Stimulated activated CD8-positive, alpha-beta memory T cell treated with anti-CD3 and anti-CD28 coated beads, Interleukin-7, amount 100 ng/mL, for 1 hour (primary cell): ENCODE data around the gene KCTD3.

Source experiments
- DNase-seq, 2 donors: peaks; one replicate each; pipeline ENCODE4 v3.0.0-alpha.2; 2020; ENCODE audit warnings: low read depth in 2 of 2

The KCTD3 gene

DNA sequence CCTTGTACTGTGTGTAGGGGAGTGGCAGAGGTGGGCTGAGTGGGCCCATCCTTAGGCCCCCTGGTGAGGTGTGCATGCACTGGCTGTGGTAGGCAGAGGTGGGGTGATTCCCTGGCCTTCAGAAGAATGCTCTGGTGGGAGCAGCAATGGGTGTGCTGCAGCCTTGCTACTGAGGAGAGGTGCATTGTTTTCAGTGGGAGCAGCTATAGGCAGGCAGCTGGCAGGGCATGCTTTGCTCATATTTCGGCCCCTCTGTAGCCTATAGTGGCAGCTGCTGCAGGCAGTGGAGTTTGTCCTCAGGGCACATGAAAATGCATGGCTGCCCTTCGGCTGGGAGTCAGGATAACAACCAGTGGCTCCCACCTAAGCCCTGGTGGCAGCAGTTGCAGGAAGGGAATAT is 10.1 kb upstream of the KCTD3 start:
- DNase-seq, result no peak

DNA sequence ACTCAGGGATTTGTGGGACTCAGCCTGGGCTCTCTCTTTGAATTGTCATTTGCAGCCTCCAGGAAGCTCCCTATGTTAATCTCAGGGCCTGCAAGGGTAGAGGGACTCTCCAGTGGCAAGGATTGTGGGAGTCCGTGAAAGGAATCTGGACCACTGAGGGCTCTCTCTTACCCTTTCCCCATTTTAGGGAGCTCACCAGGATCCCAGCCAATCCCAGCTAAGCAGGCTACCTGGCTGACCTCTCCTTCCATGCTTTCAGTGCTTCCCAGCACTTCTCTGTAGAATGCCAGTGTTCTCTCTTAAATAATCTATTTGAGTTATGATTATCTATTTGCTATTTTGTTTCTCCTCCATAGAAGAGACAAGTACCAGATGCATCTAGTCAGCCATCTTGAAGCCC is 9.6 kb upstream of the KCTD3 start:
- no peak for DNase-seq

DNA sequence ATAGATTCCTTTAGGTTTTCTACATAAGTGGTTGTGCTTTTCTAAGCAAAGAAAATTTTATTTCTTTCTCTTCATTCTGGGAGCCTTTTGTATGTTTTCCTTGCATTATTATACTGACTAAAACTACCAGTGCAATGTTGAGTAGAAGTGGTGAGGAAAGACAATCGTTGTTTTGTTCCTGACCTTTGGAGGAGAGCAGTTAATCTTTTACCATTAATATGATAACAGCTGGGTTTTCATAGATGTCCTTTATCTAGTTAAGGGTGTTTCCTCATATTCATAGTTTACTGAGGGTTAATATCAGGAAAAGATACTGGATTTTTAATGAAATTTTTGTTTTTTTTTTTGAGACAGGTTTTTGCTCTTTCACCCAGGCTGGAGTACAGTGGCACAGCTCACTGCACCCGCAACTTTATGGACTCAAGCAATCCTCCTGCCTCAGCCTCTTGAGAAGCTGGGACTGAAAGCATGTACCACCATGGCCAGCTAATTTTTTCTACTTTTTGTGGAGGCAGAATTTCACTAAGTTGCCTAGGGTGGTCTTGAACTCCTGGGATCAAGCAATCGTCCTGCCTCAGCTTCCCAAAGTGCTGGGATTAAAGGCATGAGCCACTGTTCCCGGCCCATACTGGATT is 9.0 kb upstream of the KCTD3 start:
- no peak for DNase-seq

DNA sequence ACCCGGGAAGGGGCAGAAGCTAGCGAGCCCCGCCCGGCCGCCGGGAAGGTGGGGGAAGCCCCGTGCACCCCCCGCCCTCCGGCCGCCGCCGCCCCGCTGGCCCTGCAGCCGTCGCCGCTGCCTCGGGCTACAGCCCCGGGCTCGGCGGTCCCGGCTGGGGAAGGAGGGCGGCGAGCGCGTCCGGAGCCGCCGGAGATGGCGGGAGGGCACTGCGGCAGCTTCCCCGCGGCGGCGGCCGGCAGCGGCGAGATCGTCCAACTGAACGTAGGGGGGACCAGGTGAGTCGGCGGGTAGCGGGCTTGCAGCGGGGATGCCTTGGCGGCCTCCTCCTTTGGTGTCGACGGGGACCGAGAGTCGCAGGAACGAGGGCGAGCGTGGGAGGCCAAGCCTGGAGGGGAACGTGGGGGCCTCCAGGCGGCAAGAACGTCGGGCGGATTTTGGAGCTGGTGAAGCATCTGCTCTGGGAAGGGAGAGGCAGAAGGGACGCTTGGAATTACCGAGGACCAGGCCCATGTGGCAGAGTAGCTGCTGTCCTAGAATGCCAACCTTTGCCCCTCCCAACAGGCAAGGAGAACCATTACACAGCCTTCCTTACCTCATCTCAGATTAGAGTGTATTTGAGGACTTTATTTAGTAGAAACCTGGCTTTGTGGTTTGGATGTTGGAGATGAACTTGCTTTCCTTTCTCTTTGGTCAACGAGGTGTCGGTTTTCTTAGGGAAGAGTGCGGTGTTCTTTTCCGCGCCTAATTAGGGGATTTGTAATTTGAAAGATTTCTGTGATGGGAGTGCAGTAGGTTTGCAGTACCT is 591 bp downstream of the KCTD3 start:
- no peak for DNase-seq

DNA sequence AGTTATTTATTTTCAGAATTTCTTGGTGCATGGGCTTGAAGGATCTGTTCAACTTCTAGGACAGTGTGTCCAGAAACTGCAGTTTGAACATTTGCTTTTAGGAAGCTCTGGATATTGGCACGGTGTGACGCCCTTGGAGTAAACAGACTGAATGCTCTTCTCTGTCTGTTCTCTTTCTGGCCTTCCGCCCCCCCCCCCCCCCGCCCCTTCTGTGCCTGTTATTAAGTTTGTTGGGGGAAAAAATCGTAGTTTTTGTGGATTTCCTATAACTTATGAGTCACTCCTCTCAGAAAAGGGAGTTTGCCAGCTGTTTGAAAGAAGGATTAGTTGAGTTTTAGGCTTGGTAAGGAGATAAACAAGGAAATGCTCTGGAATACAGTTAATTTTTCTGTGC is 1.2 kb downstream of the KCTD3 start:
- DNase-seq, result no peak

DNA sequence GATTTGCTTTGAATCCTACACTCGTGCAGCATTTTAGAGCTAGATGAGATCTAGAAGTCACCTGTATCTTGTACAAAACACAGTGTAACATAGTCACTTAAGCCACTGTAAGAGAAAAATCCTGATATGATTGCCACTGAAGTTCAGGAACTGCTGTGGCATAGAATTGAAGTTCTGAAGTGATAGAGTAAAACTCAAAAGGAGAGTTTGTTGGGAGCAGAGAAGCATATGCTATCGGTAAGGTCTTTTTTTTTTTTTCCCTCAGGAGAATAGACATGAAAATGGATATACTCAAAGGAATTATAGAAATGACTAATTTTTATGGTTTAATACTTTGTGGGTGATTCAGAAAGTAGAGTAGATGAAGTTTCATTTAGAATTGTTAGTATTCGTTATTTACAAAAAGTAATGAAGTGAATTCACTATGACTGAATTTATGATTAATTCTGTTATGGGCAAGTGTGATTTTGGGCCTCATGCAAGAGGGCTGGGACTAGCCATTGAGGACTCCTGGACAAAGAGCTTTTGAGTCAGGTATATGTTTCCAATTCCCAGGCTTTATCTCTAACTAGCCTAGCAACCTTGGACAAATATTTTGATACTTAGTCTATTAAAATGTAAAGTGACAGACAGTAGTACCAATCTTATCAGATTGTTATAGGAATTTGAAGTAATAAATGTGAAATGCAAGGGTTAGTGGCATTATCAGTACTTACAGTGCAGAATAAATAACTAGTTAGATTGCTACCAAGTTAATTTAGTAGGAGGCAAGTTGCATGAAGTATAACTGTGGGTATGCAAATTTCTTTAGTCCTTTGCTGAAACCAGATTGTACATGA is 3.1 kb downstream of the KCTD3 start:
- DNase-seq, result no peak

DNA sequence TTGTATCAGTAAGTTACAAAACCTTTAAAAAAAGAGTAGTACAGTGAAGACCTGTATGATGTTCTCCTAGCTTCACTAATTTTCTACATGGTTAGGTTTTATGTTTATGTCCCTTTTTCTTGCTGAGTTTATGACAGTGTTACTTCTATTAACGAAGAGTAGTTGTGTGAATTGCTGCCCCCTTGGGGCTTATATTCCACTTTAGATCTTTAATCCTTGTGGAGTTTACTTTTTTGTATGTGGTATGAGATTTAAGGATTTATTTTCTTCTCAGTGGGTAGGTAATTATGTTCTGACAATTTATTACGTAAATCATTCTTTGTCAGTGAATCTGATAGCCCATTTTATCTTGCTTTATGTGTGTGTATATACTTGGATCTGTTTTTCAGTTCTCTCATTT is 14.8 kb downstream of the KCTD3 start:
- no peak for DNase-seq

DNA sequence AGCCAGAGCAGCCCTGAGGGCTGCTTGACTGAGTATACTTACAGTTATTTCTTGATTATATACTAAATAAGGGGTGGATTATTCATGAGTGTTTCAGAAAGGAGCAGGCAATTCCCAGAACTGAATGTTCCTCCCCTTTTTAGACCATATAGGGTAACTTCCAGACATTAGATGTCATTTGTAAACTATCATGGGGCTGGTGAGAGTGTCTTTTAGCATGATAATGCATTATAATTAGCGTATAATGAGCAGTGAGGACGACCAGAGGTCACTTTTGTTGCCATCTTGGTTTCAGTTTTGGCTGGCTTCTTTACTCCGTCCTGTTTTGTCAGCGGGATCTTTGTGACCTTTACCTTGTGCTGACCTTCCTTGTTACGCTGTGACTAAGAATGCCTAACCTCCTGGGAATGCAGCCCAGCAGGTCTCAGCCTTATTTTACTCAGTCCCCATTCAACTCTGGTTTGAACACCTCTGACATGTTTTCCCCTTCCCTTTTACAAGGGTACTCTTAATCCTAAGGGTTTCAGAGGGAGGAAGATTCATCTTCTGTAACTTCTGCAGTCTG is 16.2 kb downstream of the KCTD3 start:
- no peak for DNase-seq

DNA sequence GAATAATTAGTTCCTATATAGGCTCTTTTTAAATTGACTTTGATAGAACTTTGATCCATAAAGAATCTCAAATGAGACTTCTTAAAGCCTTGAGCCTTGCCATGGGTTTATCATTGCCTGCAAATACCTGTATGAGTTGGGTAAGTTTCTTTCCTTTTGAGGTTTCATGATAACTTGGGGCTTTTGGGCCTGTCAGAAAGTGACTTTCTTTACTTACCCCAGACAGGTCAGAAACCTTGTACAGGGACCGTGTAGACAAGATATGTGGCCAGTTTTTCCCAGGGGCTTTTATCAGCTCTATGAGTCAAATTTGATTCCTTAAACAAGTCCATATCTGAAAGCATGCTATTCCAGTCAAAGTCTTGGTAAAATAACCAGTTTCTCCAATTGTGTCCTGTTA is 17.3 kb downstream of the KCTD3 start:
- DNase-seq, result no peak

DNA sequence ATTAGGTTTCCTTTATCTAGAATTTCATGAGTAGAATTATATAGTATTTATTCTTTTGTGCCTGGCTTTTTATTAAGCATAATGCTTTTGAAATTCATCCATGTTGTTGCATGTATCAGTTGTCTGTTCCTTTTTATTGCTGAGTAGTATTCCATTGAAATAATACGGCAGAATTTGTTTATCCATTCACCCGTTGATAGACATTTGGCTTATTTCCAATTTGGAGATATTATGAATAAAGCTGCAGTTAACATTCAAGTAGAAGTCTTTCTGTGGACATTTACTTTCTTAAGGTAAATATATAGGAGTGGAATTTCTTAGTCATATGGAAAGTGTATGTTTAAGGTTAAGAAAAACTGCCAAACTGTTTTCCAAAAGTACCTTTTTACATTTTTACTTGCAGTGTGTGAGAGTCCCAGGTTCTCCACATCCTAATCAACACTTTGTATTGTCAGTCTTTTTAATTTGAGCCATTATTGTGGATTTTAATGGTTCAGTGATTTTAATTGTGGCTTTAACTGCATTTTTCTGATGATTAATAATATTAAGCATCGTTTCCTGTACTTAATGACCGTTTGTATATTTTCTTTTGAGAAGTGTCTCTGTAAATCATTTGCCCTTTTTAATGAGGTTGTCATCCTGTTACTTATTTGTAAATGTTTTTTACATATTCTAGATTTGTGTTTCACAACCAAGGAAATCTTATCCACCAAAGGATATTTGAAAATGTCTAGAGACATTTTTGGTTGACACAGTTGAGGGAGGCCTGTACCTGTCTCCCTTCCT is 22.7 kb downstream of the KCTD3 start:
- DNase-seq, result no peak

DNA sequence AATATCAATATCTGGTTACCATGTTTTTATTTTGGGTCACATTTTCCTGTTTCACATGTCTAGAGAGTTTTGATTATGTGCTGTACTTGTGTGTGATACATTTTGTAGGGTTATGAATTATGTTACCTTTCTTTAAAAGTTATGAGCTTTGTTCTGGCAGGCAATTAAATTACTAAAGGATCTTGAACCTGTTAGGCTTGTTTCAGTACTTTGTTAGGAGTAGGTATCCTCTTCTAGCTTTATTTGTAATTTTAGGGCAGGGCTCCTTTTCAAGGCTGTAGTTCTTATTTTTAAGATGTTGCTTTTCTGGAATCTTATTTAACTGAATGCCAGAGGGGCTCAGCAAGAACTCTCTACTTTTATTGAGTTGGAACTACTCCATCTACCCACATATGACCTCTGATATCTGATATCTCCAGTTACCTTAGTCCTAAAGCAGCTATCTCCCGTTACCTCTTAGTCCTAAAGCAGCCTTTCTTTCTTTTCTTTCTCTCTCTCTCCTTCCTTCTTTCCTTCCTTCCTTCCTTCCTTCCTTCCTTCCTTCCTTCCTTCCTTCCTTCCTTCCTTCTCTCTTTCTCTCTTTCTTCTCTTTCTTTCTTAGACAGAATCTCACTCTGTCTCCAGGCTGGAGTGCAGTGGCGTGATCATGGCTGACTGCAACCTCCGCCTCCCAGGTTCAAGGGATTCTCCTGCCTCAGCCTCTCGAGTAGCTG is 23.8 kb downstream of the KCTD3 start:
- no peak for DNase-seq

DNA sequence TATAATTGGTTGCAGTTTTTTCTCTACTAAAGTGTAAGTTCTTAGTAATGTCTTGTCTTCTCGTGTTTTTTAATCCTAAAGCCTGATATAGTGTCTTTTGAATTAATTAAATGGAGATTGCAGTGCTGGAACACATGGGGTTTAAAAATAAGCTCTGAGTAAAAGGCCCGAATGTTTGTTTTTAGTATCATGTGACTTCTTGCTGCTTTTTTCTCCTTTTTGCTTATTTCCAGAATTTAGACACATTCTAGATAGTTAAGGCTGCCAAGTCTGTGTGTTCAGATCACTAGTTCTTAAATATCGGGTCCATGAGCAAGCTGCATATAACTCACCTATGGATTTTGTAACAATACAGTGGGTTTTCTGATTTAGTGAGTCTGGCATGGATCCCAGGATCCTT is 27.5 kb downstream of the KCTD3 start:
- DNase-seq, result no peak

DNA sequence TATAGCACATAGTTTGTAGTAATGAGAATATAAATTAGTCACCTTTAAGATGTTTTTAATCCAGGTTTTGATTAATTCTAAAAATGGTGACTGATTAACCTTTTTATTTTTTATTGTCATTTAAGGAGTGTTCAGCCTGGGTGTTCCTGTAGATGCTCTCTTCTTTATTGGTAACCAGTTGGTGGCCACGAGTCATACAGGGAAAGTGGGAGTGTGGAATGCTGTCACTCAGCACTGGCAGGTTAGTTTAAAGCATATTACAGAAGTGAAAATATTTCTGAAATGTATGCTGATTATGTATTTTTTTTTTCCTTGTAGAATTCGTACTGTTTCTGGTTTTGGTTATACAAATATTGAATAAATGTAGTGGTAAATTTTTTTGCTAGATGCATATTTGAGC is 28.1 kb downstream of the KCTD3 start:
- no peak for DNase-seq

DNA sequence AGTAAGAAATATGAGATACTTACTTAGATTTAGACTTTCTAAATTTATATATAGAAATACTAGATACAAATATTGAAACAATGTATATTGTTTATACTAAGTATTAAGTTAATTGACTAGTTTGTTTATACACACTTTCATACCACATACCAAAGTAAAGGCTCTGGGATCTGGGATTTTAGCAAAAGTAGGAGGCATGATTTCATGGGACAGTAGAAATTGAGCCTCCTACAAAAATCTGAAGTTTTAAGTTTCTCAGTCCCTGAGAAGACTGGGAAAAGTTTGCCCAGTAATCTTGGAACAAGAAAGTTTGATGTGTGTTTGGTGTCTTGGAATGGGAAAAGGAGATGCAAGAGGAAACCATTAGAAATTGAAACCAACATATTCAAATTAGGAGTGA is 30.9 kb downstream of the KCTD3 start:
- no peak for DNase-seq

DNA sequence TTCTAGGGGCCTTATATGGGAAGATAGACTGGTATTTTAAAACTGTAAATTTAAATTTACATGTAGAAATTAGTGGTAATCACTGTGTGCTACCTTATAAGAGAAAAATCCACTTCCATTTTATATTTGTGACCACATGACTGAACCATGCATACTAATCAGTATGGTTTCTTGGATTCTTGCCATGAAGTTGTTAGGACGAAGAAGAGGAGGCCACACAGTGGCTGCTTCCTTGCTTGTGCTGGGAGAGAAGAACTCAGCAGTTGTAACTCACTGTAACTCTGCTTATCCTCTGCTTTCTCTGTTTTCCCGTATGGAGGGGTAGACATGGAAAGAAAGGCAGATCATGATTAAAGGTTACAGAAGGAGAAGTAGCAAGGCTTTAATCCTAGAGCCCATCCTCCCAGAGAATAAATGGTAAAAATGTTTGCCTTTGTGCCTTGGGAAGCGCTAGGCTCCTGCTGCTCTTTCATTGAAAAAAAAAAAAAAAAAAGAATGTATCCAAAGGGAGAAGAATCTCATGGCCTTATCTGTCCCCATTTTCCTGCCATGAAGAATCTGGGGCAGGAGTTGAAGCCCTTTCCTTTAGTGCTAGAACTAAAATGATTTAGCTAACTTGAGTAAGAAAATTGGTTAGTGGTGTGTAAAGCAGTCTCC is 32.4 kb downstream of the KCTD3 start:
- no peak for DNase-seq

DNA sequence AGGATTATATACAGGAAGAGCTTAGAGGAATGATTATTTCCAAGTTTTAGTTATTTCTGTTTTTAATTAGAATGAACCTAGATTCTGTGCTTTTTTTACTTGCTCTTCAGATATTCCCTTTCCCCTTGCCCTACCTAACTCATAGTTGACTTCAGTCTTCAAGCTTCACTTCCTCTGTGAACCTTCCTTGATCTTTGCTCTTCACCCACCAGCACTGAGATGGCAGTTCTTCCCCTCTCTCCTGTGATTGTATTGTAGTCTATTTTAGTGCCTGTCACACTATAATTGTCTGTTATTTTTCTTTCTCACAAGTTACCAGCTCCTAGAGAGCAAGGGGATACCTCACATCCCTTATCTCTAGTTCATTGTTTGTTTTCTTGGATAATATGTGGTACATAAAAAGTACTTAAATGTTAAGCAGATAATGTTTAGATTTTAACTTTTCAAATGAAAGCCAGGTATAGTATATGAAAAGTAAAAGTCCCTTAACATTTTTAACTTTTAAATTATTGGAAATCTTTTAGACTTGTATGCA is 33.2 kb downstream of the KCTD3 start:
- DNase-seq, result no peak

DNA sequence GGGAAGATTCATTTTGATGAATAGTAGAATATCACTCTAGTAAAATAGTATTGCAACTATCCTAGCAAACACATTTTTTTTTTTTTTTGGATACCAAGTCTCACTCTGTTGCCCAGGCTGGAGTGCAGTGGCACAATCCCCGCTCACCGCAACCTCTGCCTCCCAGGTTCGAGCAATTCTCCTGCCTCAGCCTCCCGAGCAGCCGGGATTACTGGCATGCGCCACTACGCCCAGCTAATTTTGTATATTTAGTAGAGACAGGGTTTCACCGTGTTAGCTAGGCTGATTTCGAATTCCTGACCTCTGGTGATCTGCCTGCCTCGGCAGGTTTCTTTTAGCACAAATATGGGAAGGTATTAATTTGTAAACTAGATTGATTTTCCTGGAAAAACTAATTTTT is 33.8 kb downstream of the KCTD3 start:
- DNase-seq, result no peak

DNA sequence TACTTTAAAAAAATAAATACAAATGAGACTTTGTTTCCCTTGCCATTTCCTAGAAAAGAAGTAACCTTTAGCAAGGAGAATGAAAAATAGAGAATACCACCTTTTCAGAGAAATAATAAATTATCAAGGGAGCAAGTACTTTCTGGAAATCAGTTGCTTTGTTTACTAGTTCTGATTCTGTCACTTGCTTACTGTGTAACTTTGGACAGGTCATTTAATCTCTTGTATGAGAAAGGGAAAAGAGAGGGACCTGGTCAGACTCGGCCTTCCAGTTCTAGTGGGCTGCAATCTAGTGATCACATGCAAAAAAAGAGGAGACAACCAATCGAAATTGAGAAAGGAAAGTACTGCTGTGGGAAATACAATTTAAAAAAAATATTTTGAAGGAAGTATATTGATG is 34.2 kb downstream of the KCTD3 start:
- DNase-seq, result no peak

DNA sequence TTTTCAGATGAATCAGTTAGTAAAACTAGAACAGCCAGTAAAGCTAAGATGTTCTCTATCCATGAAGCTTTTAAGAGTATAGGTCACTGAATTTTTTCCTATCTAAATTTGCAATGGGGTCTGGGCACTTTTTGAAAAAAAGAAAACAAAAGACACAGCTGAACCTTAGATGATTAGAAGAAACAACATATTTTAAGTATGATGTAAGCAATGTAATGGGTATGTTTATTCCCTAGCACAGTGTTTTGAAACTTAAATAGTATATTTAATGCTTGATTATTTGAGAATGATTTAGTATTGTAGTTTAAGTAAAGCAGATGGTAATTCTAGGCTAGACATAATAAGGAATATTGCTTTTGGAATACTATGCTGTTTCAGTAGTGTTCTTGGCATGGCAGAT is 36.2 kb downstream of the KCTD3 start:
- no peak for DNase-seq

DNA sequence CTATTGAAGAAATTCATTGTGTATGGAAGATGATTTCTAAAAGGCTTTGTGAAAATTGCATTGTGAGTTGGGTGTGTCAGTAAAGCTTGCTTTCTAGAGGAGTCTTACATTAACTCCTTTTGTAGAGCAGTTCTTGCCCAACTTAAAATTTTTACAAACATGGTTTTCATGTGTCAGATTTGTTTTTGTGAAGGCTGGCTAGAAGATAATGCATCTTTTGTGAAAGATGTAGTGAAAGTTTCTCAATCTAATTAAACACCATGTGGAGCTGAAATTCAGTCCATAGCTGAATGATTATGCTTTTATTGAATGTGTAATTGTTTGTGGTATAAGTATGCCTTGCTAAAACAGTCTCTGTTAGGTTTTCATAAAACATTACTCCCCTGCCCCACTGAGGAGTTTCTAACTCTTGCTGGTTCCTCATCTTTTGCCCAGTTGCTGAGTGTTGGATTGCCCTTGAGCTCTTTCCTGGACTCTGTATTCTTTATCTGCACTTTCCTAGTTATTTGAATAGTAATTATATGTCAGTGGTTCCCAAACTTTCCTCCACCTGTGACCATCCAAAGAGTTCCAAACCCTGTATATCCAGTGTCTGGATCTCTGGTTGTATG is 38.0 kb downstream of the KCTD3 start:
- no peak for DNase-seq
